HG03520 (cell line): ENCODE measurements around the gene DCK.
"Not testable (repeated sequence)": the region's sequence is repeated elsewhere in the genome, so short reads cannot be mapped to it uniquely, and the experiment has no call there.

Source experiments
- ATAC-seq: cut with Tn5 transposase; IDR thresholded peaks from one replicate; pipeline ENCODE4 v1.9.1; 2021; ENCODE audit warnings: mild to moderate bottlenecking, moderate library complexity; ENCODE audit not compliant: unreplicated experiment

The DCK gene

GRCh38 chr4:71059573-71059972, 66.1 kb downstream of the DCK start:
- not testable (repeated sequence) for ATAC-seq

DNA sequence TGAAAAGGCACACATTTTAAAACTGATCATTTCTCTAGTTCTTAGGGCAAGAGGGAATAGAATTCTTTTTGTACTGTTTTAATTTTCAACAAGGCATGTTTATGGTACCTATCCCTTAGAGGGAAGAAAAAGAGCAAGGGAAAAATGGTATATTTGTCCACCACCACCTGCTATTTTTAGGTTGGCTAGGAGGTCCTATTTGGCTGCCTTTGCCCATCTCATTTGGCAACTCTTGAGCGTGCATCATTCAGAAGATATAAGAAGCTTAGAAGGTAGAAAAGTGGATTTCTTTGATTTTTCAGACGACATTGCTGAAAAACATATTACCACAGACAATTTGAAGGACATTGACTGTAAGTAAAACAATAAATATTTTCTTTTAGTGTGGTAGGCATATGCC, 69.0 kb downstream of the DCK start:
- no peak for ATAC-seq

DNA sequence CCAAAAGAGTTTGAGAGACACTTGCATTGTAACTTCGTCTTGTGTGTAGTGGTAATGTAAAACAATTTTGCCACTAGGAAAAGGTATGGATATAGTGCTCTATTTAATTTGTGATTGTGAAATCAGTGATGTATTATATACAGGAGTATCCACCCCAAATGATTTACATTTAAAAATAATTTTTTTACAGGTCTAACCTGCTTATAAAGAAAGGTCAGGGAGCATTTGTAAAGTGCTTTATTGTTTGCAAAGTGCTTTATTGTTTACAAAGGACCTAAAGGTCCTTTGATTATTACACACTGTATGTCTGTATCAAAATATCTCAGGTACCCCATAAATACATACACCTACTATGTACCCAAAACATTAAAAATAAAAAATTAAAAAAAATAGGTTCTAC, 70.3 kb downstream of the DCK start:
- ATAC-seq = no peak

DNA sequence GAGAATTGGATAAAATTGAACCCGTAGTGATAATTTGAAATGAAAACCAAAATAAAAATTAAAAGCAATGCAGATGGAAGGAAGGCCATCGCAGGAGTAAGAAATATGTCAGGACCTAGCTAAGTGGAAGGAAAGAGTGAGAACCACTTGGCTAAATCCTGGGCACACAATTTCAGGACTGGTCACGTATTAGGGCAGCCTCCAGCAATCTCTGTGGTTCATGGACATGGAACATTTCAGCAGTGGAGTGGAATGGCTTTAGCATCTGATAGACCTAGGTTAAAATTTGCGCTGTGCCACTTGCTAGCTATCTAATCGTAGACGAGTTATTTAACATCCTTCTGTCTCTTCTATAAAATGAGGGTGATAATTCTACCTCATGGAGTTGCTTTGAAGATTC, 71.1 kb downstream of the DCK start:
- ATAC-seq = no peak

DNA sequence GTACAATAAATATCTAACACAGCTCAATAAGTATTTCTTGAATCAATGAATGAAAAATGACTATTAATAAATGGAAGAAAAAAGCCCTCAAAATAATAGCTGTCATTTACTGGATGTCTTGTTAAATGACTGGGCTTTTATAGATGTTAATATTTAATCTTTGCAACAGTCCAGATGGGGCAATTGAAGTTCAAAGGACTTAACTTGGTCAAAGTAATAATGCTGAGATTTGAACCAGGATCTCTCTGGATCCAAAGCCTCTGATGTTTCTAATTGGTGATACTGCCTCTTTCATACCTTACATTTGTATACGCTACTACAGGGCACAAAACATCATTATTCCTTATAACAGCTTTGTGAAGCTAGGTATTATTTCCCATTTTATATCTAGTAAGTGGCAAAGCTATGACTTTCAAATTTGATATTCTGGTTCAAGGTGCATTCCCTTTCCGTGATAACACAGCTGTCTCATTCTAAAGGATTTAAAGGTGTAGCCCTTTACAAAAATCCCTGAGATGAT, 72.6 kb downstream of the DCK start:
- no peak for ATAC-seq

DNA sequence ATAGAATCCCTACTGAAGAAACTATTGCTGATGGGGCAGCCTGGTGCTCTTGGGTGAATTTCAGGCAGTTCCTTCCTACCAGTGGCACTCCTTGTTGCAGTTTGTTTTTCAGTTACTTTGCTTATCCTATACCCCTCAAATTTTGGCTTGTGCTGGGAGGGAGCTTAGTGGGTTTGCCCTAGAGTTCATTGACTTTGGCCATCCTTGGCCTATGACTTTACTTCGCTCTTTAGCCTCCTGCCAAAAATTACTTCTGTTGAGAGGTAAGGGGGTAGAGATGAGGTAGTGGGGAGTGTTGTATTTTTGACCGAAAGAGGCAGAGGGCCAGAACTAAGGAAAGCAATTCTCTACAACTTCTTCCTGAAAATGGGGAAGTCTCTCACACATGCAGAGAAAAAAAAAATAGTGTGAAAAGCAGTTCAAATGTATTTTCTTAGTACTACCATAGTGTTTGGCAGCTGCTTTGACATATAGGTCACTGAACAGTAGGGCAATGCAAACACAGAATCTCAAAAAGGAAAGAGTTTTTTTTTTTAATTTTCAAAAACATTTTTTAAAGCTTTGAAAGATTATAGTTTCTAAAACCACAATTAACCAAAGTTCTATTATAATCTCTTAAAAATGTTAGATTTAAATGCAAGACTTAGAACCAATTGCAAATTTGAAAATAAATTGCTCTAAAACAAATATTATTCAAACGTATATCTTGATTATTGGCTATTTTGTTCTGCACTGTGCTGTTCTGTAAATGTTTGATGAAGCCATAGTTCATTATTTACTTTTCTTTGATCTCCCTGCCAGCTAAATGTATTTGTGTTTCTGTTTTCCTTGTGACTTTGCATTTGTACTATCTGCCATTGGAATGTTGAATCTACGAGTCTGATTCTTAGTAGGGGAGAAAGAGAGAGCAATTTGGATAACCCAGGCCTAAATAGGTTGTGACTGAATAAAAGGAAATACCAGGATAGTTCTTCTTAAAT, 73.6 kb downstream of the DCK start:
- no peak for ATAC-seq

- no peak for ATAC-seq
These were observed 75.6 kb downstream of the DCK start for GRCh38 chr4:71069063-71069462.

DNA sequence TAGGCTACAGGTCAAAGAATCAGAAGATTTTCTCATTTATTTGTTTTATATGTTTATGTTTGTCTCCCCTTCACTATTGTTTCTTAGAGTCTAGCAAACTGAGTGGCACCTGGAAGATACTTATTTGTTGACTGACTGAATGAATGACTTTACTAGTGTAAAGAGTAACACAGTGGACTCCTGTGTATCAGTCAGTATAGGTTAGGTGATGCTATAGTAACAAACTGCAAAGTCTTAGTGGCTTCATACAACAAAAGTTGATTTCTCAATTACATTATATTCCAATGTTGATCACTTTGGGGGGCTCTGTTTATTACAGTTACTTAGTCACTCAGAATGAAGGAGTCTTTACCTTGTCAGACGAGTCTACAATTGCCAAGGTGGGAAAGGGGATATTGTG, 76.6 kb downstream of the DCK start:
- ATAC-seq = no peak

DNA sequence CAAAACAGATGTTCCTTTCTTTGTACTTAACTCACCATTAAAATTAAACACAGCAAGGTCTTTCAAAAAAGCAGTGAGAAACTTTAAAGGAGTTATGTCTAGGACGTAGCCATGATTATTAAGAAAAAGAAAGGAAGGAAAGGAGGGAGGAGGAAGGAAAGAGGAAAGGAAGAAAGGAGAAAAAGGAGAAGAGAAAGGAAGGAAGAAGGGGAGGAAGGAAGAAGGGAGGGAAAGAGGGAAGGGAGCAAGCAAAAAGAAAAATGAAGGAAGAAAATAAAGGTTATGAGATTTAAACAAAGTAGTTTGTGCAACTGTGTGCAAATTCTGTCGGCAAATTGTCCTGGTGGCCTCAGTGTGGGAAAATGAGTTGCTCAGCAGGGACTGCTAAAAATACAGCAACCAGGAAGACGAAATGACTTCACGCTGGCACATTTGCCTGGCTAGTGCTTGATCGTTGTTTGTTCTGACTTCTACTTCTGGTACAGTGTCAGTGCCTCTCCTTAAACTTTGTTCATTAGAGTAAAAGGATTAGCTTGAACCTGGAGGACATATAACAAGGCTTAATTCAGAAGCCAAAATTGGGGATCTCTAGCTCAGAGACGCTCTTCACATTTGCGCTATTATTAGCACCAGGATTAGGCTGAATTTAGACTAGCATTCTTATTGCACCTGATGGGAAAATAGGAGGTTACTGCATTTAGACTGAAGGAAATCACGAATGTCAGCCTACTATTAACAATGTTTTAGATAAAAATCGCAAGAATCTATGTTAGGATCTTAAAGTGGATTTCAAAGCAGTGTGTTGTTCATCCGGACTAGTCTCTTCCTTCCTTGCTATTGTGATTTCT, 81.2 kb downstream of the DCK start:
- no peak for ATAC-seq
